Stimulated activated naive CD8-positive, alpha-beta T cell treated with anti-CD3 and anti-CD28 coated beads, Interleukin-15, Interleukin-2, amounts not matched to agents 100 ng/mL and 50 ng/mL, for 24 hours (primary cell): Measurements from ENCODE around the gene GAD2.
"Not testable (repeated sequence)": the region's sequence is repeated elsewhere in the genome, so short reads cannot be mapped to it uniquely, and the experiment has no call there.

Experiments
- H3K27ac Mint-ChIP-seq: one replicate; pipeline ENCODE4 v1.8.0; 2021; ENCODE audit warnings: mild to moderate bottlenecking, mixed read lengths
- H3K27me3 Mint-ChIP-seq: one replicate; pipeline ENCODE4 v1.8.0; 2021; ENCODE audit warnings: mixed read lengths
- H3K36me3 Mint-ChIP-seq: one replicate; pipeline ENCODE4 v1.8.0; 2021; ENCODE audit warnings: low read depth, mixed read lengths
- H3K4me1 Mint-ChIP-seq: one replicate; pipeline ENCODE4 v1.8.0; 2021; ENCODE audit warnings: low read depth, mixed read lengths
- H3K4me3 Mint-ChIP-seq: one replicate; pipeline ENCODE4 v1.8.0; 2021; ENCODE audit warnings: mild to moderate bottlenecking, mixed read lengths
- H3K9me3 Mint-ChIP-seq: one replicate; pipeline ENCODE4 v1.8.0; 2021; ENCODE audit warnings: mixed read lengths

The GAD2 gene

DNA sequence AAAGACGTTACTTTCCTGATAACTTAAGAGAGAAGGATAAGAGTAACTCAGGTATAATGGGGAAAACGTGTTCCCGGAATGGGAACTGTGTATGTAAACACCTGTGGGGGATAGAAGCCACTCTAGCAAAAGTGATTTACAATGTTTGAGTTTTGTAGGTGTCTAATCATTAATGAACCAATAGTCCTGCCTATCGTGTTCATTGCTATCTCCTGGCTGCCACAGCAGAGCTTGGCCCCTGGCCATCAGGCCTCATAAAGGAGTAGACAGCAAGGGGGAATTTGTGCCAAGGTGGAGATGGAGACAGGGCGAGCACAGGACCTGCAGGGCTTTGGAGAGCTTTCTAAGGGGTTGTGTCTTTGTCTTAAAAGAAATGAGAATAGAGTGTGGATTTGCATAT lies 102.1 kb downstream of the GAD2 start:
- H3K27ac Mint-ChIP-seq = no peak overlapping the region
- H3K4me3 Mint-ChIP-seq = no peak overlapping the region
- peaks cover 5% of the 10 kb centered on the region for H3K27me3 Mint-ChIP-seq
- H3K9me3 Mint-ChIP-seq = no peaks in the 10 kb centered on the region
- no peaks in the 10 kb centered on the region for H3K36me3 Mint-ChIP-seq
- H3K4me1 Mint-ChIP-seq = no peaks in the 10 kb centered on the region

DNA sequence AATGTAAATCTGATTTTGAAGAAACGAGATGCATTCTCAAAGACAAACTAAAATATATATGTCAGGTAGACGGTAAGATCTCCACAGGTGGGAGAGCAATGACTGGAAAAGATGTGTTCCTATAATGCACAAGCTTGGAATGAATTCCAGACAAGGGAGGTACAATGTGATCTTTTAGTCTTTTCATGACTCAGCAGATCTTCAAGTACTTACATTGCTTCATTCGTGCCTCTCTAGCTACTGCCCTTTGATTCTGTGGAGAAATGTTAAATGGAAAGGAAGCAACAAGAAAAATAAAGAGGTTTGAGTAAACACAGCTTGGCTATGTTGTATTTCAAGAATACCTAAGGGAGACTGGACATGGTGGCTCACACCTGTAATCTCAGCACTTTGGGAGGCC lies 106.6 kb downstream of the GAD2 start:
- no peaks in the 10 kb centered on the region for H3K27me3 Mint-ChIP-seq
- H3K4me1 Mint-ChIP-seq = no peaks in the 10 kb centered on the region
- no peaks in the 10 kb centered on the region for H3K36me3 Mint-ChIP-seq
- no peak overlapping the region for H3K27ac Mint-ChIP-seq
- no peak overlapping the region for H3K4me3 Mint-ChIP-seq
- no peaks in the 10 kb centered on the region for H3K9me3 Mint-ChIP-seq

DNA sequence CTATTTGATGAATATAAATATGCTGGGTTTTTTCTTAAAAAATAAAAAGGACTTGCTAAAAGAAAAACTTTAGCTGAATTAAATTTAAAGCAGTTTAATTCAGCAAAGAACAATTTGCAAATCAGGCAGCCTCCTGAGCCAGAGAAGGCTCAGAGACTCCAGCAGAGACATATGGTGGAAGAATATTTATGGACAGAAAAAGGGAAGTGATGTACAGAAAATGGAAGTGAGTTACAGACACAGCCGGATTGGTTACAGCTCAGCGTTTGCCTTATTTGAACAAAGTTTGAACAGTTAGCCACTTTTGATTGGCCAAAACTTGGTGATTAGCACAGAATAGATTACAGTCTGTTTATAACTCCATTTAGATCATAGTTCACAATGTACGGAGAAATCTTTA lies 110.3 kb downstream of the GAD2 start:
- H3K36me3 Mint-ChIP-seq = no peaks in the 10 kb centered on the region
- H3K27me3 Mint-ChIP-seq = peaks cover 3% of the 10 kb centered on the region
- no peaks in the 10 kb centered on the region for H3K9me3 Mint-ChIP-seq
- H3K4me3 Mint-ChIP-seq = no peak overlapping the region
- H3K4me1 Mint-ChIP-seq = no peaks in the 10 kb centered on the region
- H3K27ac Mint-ChIP-seq = no peak overlapping the region

DNA sequence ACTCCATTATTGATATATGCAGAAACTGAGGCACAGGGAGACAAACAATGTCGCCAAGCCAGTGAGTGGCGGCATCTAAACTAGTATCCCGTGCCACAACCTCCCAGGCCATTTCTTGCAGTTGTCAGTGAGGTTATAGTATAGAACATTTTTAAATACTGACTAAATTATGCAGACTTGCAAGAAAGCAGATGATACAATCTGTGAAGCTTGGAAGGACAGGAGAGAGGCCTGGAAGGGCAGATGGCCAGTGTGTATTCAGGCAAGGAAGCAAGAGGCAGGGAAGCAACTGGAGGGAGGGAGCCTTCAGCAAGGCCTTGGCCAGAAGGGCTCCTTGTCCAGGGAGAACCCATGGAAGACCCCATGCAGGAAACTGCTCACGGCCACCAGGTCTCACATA lies 111.2 kb downstream of the GAD2 start:
- Mint-ChIP-seq H3K27ac (no peak overlapping the region), H3K4me3 (no peak overlapping the region), H3K36me3 (no peaks in the 10 kb centered on the region), H3K9me3 (no peaks in the 10 kb centered on the region), H3K27me3 (peaks cover 3% of the 10 kb centered on the region), H3K4me1 (no peaks in the 10 kb centered on the region)

DNA sequence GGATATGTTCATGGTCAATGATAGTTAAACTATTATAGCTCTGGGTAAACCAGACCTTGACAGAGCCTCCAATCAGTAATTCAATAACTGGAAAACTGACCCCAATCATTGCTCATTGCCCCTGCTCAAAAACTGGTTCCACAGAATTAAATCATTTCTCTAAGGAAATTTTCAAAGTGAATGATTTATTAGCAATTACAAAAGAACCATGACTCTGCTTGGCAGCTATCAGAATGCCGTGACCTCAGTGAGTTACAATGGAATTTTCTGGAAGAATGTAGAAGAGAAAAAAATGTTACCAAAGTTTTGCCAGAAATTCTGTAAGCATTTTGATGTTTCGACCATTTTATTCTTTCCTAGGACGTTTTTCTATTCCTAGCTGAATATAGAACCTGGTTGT lies 114.8 kb downstream of the GAD2 start:
- Mint-ChIP-seq H3K27me3 (peaks cover 3% of the 10 kb centered on the region), H3K4me3 (no peak overlapping the region), H3K9me3 (peaks cover 6% of the 10 kb centered on the region), H3K4me1 (peaks cover 9% of the 10 kb centered on the region), H3K27ac (no peak overlapping the region), H3K36me3 (no peaks in the 10 kb centered on the region)

DNA sequence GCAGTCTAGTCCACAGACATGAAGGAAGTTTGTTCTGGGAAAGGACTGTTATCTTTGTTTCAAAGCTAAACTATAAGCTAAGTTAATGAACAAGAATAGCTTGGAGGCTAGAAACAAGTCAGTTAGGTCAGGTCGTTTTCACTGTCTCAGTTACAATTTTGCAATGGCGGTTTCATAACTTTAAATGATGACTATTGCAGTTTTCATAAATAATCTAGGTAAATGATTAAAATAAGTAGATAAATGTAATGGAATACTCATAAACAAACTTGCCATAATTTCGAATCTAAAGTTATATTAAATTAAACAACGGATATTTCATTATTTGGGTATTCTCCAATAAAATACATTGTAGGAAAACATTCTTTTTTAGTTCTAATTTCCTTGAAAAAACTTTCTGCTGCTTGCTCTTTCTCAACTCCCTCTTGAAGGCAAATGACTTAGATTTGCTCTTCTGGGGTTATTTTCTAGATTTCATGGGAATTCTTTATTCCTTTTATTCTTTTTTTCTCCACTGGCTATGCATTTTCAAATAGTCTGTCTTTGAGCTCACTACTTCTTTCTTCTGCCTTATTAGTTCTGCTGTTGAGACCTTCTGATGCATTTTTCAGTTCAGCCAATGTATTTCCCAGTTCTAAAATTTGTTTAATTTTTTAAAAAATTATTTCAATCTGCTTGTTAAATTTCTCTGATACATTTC lies 117.8 kb downstream of the GAD2 start:
- H3K36me3 Mint-ChIP-seq = no peaks in the 10 kb centered on the region
- H3K27ac Mint-ChIP-seq = no peak overlapping the region
- peaks cover 6% of the 10 kb centered on the region for H3K9me3 Mint-ChIP-seq
- peaks cover 3% of the 10 kb centered on the region for H3K27me3 Mint-ChIP-seq
- H3K4me1 Mint-ChIP-seq = peaks cover 9% of the 10 kb centered on the region
- H3K4me3 Mint-ChIP-seq = no peak overlapping the region

DNA sequence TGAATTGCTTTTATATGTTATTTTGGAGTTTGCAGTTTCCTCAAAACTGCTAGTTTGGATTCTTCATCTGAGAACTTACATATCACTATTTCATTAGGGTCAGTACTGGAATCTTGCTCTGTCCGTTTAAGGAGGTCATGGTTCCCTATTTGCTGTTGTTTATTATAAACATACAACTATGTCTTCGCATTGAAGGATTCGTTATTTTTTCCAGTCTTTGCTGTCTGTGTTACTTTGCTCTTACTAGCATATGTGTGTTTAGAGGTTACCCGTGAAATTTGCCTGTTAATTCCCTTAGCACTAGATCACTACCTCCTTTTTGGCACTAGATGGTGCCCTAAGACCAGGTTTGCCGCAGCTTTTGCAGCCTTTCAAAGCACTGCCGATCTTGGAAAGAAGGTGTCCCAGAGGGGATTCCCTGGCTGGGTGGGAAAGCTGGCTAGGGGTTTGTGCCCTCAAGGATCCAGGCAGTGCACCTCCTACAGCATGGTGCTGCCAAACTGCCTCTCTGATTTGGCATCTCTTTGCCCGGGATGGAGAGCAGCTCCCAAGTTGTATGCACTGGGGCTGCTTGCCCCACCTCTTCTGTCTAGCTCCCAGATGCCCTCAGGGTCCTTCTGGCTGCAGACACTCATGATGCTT lies 118.5 kb downstream of the GAD2 start:
- H3K4me3 Mint-ChIP-seq = peak overlapping the region; percentile 80
- no peaks in the 10 kb centered on the region for H3K36me3 Mint-ChIP-seq
- peak overlapping the region; percentile 16 for H3K27ac Mint-ChIP-seq
- no peaks in the 10 kb centered on the region for H3K27me3 Mint-ChIP-seq
- H3K4me1 Mint-ChIP-seq = peaks cover 9% of the 10 kb centered on the region
- H3K9me3 Mint-ChIP-seq = peaks cover 6% of the 10 kb centered on the region

DNA sequence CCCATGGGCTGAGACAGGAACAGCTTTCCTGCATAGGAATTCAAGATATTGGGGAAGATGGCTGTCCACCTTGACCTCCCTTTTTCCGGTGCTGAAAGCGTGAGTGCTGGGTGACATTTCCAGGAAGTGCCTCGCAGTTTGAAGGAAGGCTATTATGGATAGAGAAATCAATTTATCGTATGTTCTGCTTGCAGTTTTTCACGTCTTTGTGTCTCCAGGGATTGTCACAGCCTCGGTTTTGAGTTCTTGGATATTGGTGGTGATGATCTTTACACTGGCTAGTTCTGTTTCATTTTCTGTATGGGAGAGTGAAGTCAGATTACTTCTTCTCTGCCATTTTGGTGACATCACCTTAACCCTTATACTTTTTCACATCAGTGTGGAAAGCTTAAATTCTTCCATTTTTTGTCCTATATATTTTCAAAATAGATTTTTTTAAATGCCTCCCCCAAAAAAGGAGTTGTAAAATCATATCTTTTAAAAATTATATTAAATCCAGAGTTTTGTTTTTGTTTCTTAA lies 119.1 kb downstream of the GAD2 start:
- Mint-ChIP-seq H3K4me1 (peaks cover 9% of the 10 kb centered on the region), H3K36me3 (no peaks in the 10 kb centered on the region), H3K9me3 (peaks cover 6% of the 10 kb centered on the region), H3K27ac (peak overlapping the region; percentile 16), H3K4me3 (peak overlapping the region; percentile 80), H3K27me3 (no peaks in the 10 kb centered on the region)

DNA sequence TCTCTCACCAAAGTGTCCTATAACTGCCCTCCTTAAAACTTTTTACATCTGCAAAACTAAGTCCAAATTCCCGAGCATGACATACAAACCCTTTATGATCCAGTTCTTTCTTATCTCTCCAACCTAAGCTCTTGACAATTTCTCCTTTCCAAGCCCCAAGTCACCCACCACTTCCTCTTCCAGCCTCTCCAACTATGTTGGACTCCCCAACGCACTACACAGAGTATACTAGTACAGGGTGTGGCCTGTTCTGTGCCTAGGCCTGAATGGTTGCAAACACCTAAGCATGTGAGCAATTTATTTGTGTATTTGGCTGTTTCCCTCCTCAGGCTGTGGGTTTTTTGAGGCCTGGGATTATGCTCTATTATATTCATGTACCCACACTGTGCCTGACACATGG lies 120.4 kb downstream of the GAD2 start:
- peaks cover 14% of the 10 kb centered on the region for H3K4me1 Mint-ChIP-seq
- H3K9me3 Mint-ChIP-seq = peaks cover 6% of the 10 kb centered on the region
- no peaks in the 10 kb centered on the region for H3K27me3 Mint-ChIP-seq
- no peak overlapping the region for H3K27ac Mint-ChIP-seq
- no peaks in the 10 kb centered on the region for H3K36me3 Mint-ChIP-seq
- H3K4me3 Mint-ChIP-seq = no peak overlapping the region

DNA sequence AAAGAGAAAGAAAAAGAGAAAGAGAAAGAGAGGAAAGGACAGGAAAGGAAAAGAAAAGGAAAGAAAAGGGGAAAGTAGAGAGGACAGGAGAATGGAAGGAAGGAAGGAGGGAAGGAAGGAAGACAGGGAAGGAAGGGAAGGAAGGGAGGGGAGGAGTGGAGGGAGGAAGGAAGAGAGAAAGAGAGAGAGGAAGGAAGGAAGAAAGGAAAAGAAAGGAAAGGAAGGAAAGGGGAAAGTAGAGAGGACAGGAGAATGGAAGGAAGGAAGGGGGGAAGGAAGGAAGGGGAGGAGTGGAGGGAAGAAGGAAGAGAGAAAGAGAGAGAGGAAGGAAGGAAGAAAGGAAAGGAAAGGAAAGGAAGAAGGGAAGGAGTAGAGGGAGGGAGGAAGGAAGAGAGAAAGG lies 125.1 kb downstream of the GAD2 start:
- Mint-ChIP-seq H3K4me3 (peak overlapping the region; percentile 27), H3K27ac (peak overlapping the region; percentile 59), H3K27me3 (no peaks in the 10 kb centered on the region), H3K36me3 (no peaks in the 10 kb centered on the region), H3K4me1 (peaks cover 4% of the 10 kb centered on the region), H3K9me3 (no peaks in the 10 kb centered on the region)

DNA sequence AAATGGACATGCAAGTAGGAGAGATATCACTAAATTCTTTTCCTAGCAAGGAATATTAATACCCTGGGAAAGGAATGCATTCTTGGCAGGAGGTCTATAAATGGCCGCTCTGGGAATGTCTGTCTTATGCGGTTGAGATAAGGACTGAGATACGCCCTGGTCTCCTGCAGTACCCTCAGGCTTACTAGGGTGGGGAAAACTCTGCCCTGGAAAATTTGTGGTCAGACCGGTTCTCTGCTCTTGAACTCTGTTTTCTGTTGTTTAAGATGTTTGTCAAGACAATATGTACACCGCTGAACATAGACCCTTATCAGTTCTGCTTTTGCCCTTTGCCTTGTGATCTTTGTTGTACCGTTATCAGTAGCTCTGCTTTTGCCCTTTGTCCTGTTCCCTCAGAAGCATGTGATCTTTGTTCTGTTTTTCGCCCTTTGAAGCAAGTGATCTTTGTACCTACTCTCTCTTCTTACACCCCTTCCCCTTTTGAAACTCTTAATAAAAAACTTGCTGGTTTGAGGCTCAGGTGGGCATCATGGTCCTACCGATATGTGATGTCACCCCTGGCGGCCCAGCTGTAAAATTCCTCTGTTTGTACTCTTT lies 132.3 kb downstream of the GAD2 start:
- not testable (repeated sequence) for H3K27me3 Mint-ChIP-seq, H3K36me3 Mint-ChIP-seq, H3K4me3 Mint-ChIP-seq, H3K27ac Mint-ChIP-seq, H3K4me1 Mint-ChIP-seq, H3K9me3 Mint-ChIP-seq
